ENCODE results near the gene NDUFB10.

NDUFB10 gene

DNA sequence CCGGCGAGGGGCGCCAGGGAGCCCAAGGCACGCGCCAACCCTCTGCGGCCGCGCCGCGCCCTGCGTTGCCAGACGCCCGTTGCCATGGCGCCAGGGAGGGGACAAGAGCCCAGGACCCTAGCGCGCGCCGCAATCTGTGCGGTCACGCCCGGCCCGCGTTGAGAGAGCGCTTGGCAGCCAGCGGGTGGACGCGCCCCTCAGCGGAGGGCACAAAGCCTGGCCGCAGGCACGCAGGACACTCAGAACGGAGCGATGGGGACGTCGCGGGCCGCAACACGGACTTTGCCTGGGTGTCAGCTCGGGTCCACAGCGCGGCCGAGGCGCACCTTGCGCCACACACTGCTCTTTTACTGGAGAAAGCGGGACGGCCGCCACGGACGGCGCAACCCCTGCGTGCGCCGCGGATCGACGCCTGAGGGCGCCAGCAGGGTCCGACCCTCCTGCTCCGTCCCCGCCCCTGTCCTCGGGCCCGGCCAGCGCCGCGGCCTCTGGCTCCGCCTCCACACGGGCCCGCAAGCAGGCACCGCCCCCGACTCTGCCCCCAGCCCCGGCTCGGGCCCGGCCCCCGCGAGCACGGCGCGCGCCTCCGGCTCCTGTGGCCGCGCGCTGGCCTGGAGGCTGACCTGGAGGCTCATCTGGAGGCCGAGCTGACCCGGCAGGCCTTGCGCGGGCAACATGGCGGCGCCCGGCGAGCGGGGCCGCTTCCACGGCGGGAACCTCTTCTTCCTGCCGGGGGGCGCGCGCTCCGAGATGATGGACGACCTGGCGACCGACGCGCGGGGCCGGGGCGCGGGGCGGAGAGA is 24.4 kb downstream of the NDUFB10 start, which contains the start of gene GFER:
Gene GFER (plus strand): TSS at position 650 of the 803 bp plus-strand sequence. CDS start 26 bp downstream, at position 676.
- DNase-seq (ENCODE audit: low read depth in 2 of 3, low spot score in 1 of 3): peak; percentile 54 to 76 (median 55)

DNA sequence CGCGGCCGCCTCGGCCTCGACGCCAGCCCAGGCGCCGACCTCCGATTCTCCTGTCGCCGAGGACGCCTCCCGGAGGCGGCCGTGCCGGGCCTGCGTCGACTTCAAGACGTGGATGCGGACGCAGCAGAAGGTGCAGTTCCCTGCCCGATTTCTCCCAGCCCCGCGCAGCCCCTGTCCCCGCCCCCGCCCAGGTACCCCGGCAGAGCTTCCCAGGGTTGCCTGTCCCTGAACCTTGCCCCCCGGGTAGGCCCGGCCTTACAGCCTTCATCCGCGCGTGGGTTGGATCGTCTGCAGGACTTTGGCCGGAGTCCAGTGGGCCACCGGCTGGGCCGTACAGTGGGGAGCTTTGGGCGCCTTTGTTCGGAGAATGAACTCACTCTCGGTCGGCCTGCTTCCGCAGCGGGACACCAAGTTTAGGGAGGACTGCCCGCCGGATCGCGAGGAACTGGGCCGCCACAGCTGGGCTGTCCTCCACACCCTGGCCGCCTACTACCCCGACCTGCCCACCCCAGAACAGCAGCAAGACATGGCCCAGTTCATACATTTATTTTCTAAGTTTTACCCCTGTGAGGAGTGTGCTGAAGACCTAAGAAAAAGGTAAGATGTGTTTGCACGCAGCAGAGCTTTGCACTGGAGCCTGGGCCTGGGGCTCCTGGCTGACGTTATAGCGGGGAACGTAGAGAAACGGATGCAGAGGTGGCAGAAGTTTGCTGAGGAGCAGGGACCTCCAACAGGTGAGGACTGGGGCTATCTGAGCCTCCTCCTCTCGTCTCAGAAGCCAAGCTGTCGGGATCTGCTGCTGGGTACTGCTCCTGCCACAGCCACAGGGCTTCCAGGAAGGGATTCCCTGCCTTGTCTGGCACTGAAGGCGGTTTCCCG is 25.2 kb downstream of the NDUFB10 start:
- DNase-seq (ENCODE audit: low read depth in 2 of 3, low spot score in 1 of 3): no peak

GRCh38 chr16:1985466-1986150 is 26.3 kb downstream of the NDUFB10 start:
- DNase-seq (ENCODE audit: low read depth in 2 of 3, low spot score in 1 of 3): no peak

DNA sequence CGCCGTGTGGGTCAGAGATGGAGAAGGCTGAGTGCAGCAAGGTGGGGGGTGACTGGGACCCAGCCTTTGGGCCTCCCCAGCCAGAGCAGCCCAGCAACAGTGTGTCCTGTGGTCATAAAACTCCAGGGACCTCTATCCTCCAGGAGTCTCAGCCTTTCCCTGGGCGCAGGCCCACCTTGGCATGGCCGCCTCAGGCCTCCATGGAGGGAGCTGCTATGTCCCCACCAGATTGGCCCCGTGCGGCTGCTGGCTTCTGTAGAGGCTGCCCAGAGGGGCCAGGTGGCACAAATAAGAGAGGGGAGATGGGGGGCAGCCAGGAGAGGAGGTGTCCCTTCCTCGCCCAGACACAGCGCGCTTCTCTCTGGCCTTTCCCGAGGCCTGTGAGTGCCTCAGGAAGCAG is 27.9 kb downstream of the NDUFB10 start:
- DNase-seq (ENCODE audit: low read depth in 2 of 3, low spot score in 1 of 3): no peak

GRCh38 chr16:1989209-1990100 is 30.1 kb downstream of the NDUFB10 start, which contains the start of gene SYNGR3:
TSS of gene SYNGR3 (plus strand) at chr16:1989970. CDS start at chr16:1990103, 133 bp downstream.
- DNase-seq (ENCODE audit: low read depth in 2 of 3, low spot score in 1 of 3): no peak

- no peak for DNase-seq (ENCODE audit: low read depth in 2 of 3, low spot score in 1 of 3)
Measured at GRCh38 chr16:1990101-1990350, 30.7 kb downstream of the NDUFB10 start.

- DNase-seq (ENCODE audit: low read depth in 2 of 3, low spot score in 1 of 3): no peak
Measured at GRCh38 chr16:1990351-1991134, 31.2 kb downstream of the NDUFB10 start.

GRCh38 chr16:1991135-1991551 is 31.8 kb downstream of the NDUFB10 start:
- no peak for DNase-seq (ENCODE audit: low read depth in 2 of 3, low spot score in 1 of 3)

DNA sequence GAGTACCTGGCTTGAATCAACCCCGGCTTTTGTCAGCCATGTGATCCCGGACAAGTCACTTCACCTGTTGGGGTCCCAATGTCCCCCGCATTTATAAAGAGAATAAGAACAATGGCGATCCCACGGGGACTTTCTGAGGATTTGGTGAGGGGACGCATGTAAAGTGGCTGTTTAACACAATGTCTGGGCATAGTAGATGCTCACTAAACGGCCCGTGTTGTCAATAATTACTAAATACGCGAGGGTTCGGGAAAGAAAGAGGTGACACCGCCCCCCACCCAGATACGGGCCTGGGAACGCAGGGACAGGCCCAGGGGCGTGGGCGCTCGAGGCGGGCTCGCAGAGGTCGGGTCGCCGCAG is 32.2 kb downstream of the NDUFB10 start:
- no peak for DNase-seq (ENCODE audit: low read depth in 2 of 3, low spot score in 1 of 3)

DNA sequence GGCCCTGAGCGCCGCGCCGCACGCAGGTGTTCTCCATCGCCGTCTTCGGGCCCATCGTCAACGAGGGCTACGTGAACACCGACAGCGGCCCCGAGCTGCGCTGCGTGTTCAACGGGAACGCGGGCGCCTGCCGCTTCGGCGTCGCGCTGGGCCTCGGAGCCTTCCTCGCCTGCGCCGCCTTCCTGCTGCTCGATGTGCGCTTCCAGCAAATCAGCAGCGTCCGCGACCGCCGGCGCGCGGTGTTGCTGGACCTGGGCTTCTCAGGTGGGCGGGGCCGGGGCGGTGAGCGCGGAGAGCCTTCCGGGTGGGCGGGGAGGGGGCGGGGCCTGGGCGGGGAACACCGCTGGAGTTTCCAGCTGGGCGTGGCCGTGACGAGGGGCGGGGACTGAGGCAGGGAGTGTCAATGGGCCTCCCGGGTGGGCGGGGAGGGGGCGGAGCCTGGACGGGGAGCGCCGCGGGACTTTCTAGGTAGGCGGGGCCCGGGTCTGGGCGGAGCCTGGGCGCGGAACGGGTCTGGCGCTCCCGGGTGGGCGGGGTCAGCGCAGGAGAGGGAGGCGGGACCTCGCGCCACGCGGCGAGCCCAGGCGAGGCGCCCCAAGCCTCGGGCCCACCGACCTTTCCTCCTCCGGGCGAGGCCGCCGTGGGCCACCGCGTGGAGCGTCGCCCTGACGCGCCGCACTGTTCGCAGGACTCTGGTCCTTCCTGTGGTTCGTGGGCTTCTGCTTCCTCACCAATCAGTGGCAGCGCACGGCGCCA is 32.8 kb downstream of the NDUFB10 start:
- DNase-seq (ENCODE audit: low read depth in 2 of 3, low spot score in 1 of 3): peak; percentile 95 to 98 (median 98)

- no peak for DNase-seq (ENCODE audit: low read depth in 2 of 3, low spot score in 1 of 3)
Measured at GRCh38 chr16:1992704-1993317, 33.5 kb downstream of the NDUFB10 start.

- no peak for DNase-seq (ENCODE audit: low read depth in 2 of 3, low spot score in 1 of 3)
Measured at GRCh38 chr16:1993731-1994131, 34.4 kb downstream of the NDUFB10 start.

GRCh38 chr16:1997494-1998359 is 38.4 kb downstream of the NDUFB10 start:
- DNase-seq (ENCODE audit: low read depth in 2 of 3, low spot score in 1 of 3): no peak

- no peak for DNase-seq (ENCODE audit: low read depth in 2 of 3, low spot score in 1 of 3)
Measured at GRCh38 chr16:1998360-1998835, 39.1 kb downstream of the NDUFB10 start.

DNA sequence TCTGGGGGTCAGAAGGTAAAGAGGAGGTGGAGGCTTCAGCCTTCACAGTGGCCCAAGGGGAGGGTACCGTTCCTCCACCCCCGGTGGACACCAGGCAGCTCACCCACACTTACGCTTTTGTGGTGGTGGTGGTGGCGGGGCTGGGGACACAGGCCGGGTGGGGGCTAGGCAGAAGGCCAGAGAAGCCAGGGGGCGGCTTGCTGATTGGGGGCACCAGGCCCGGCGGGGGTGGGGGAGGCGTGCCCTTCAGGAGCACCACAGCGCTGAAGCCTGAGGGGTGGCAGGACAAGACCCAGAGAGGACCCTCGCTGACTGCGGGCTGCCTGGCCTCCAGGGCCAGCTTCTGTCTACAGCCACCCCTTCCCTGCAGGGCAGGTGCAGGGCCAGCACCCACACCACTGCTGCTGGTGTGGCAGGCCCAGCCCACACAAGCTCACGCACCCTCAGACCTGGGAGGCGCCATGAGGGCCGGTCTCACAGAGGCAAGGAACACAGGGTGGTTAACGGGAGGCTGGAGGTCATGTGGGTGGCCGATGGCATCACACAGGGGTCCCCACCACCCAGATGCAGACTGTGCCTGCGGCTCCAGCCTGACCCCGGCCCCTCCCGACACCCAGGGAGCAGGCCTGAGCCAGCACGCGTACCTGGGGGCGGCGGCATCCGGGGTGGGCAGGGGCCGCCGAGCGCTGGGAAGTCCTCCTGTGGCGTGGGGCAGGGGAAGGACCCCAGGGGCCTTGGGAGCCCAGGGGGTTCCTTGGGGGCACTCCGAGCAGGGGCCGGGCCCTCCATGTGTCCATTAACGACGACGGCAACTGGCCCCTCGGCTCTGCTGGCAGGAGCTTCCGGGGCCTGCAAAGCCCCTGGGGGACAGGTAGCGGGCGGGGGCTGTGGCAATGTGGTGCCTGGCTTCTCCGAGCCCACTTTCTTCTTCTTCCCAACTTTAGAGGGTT is 39.8 kb downstream of the NDUFB10 start:
- DNase-seq (ENCODE audit: low read depth in 2 of 3, low spot score in 1 of 3): no peak

GRCh38 chr16:1999866-2000514 is 40.7 kb downstream of the NDUFB10 start:
- DNase-seq (ENCODE audit: low read depth in 2 of 3, low spot score in 1 of 3): no peak
